GM13976 (cell line): ENCODE results near the gene AHDC1.

ENCODE experiments used
- DNase-seq: peaks from one replicate; pipeline ENCODE4 v3.0.0; 2012; ENCODE audit warnings: low spot score
- CTCF ChIP-seq: IDR thresholded peaks from 2 replicates; pipeline ENCODE4 v1.5.1; 2012; ENCODE audit warnings: borderline replicate concordance, mild to moderate bottlenecking; ENCODE audit not compliant: insufficient read depth; ENCODE audit errors: extremely low read depth, missing control alignments, control extremely low read depth
- in situ Hi-C: fragments of 300-500 bp; cut with MboI; formaldehyde crosslinking; loops from one replicate; pipeline ENCODE4 v1.12.0; 2022; ENCODE audit warnings: low sequenced_read_pairs, mixed read lengths, inconsistent platforms; ENCODE audit not compliant: unreplicated experiment

The AHDC1 gene

DNA sequence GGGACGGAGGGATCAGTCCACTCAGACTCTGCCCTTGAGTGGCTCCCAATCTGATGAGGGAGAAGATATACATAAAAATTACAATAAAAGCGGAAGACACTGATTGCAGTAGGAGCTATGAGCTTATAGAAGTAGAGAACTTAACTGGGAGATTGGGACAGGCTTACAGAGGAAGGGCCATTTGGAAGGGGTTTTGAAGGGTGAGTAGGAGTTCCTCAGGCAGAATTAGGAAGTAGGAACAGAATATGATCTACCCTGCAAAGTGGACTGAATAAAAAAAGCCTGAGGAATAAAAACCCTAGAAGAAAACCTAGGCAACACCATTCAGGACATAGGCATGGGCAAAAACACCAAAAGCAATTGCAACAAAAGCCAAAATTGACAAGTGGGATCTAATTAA lies 104.8 kb downstream of the AHDC1 start:
- in situ Hi-C loops, result no loop called here
- TF ChIP-seq CTCF, result no peak
- no peak for DNase-seq

DNA sequence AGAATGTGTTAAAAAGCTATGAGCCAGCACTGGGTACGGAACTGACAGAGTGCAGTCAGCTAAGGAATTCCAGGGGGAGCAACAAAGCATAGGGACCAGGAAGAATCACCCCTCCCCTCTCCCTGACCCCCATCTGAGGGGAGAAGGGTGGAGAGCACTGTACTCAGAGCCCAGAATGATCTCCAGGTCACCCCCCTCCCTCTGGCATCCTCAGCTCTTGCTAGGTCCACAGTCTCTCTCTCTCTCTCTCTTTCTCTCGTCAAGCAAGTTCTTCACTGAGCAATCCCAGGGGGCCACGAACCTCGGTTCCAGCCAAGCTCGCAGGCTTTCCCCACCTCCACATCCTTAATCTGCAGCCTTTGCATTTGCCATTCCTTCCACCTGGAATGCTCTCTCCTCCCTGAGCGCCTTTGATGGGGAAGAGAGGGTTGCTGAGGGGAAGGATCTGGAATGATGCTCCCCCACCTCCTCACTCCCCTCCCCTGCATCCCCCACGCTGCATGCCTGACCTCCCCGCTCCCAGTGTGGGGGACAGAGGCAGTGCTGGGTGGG lies 107.3 kb downstream of the AHDC1 start:
- DNase-seq, result no peak
- no peak for TF ChIP-seq CTCF
- in situ Hi-C loops, result no loop called here

DNA sequence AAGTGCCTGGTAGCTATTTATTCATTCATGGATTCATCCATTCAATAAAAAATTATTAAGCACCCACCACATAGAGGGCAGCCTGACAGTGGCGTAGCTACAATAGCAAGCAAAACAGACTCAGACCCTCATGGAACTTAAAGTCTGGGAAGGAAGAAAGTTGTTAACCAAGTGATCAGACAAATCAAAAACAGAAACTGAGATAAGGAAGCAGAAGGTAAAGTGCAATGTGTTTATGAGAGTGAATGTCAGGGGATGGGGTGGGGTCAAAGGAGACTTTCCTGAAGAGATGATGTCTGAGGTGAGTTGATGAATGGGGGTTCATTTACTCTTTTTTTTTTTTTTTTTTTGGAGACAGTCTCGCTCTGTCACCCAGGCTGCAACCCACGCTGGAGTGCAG lies 111.1 kb downstream of the AHDC1 start:
- TF ChIP-seq CTCF, result no peak
- in situ Hi-C loops, result no loop called here
- DNase-seq, result no peak

DNA sequence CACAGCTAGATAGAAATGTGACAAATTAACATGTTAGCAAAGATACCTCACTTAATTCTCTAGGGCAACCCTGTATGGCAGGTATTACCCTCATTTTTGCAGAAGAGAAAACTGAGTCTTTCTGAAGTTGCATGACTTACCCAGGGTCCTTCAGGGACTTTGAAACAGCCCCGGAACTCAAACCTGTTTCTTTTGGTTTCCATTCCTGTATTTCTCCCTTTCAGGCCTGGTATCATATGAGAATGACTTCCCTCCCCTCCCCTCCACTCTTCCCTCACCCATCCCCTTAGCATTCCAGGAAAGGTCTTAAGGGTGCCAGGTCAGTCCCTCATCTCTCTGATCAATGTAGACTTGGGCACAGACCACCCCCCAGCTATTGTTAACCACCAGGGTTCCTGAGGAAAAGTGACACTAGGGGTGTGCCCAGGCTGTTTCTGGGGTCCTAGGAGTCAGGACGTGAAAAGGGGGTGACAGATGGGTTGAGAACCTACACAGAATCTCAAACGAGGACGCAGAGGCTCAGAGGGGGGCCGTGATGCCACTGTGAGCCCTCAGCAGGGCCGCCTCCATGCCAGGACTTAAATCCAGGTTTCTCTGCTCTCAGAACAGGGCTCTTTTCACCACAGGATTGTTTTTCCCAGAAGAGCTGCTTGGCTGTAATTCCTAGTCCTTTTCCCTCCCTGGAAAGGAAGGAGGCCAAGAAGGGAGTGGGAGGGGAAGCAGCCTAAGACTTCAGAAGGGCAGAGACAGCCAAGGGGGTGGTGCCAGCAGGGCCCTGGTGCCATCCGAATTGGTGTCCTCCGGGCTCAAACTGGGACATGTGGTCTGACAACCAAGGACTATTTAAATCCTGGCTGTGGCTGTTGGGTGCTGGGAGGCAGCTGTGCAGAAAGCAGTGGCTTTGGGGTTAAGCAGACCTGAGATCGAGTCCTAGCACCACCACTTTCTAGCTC lies 111.9 kb downstream of the AHDC1 start:
- in situ Hi-C loops, result no loop called here
- no peak for DNase-seq

DNA sequence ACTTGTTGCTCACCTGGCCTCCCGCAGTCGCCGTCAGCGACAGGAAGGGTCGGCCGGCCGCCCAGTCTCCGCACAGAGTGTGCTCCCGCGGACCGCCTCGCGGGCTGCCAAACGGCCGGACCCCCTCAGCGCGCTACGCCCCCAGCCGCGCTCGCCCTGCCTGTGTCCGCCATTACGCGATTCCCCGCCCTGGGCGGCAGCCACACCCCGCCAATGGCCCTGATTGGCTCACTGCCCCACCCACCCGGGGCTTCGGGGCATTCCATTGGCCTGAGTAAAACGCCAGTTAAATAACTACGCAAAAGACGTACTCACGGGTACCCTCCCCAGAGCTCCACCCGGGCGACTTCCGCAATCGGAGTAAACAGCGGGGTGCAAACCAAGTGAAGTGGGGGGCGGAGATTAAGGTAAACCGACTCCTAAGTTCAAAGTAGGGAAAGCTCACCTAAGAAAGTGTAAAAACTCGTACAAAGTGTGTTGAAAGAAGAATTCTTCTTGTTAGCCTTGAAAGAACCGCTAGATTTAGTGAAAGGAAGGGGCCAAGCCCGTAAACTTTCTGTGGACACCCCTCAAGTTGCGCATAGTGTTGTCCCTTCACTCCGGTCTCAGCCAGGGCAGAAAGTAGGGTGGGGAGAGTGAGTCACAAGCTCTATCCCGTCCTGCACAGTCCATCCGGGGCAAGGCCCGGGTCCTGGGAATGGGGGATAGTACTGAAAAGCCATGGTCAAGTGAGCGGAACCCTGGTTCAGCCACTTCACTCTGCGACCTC lies 113.8 kb downstream of the AHDC1 start, which contains the start of gene WASF2:
Gene WASF2 (minus strand): TSS at position 195 of the 769 bp plus-strand sequence. CDS start 61,277 bp downstream, outside the sequence.
- peak; percentile 92 for DNase-seq
- in situ Hi-C loops, result no loop called here
- TF ChIP-seq CTCF, result no peak

More for the DNA sequence above, 111.9 kb downstream of the AHDC1 start:
- no peak for TF ChIP-seq CTCF

DNA sequence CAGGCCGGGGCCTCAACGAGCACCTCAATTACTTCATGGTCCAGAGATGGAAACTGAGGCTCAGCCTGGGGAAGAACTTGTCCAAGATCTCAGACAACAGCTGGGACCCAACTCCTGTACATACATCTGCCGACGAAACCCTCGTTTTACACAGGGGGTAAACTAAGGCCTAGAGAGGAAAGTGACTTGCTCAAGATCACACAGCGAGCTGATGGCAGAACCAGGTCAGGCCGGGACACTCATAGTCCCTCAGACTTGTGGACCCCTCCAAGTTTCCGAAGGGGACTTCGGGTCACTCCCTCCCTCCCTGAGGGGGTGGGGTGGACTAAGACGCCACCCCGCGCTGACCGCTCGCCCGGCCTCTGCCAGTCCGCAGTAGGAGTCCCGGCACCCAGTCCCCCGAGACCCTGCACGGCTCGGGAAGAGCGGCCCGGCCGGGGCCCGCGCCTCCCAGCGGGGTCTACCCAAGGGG lies 114.4 kb downstream of the AHDC1 start:
- in situ Hi-C loops, result no loop called here
- no peak for TF ChIP-seq CTCF
- no peak for DNase-seq
